ENCODE data around the gene CAMSAP2.

- TF ChIP-seq CTCF (IDR thresholded peaks at IDR 0.05; ENCODE audit: poor library complexity) (no peak), EZH2 (IDR thresholded peaks at IDR 0.05; ENCODE audit: borderline replicate concordance) (no peak), EZH2phosphoT487 (IDR thresholded peaks at IDR 0.05; ENCODE audit: low read depth, severe bottlenecking, unreplicated experiment) (no peak)
Observed at GRCh38 chr1:200762089-200762488, 23.4 kb downstream of the CAMSAP2 start.
